Measurements from ENCODE around the gene ERCC1. TPM values are rescaled to one million over a fixed set of nuclear protein-coding genes. Genes with fewer than 3 reads are reported as not detected.

ERCC1 gene
- total RNA-seq, 1 donor from 2014 or later, result 71.6 TPM

- peak overlapping the region; percentile 54 for H3K4me3 ChIP-seq (ENCODE audit: low read depth, low read length)
- TF ChIP-seq CTCF (conservative IDR thresholded peaks at IDR 0.05; ENCODE audit: low read depth, low read length), result peak; percentile 48
- DNase-seq (ENCODE audit: low read depth), result no peak
These were observed 4.9 kb upstream of the ERCC1 start for GRCh38 chr19:45428384-45429231.

- TF ChIP-seq CTCF (conservative IDR thresholded peaks at IDR 0.05; ENCODE audit: low read depth, low read length), result no peak
- peak; percentile 66 for DNase-seq (ENCODE audit: low read depth)
- peak overlapping the region; percentile 87 for H3K4me3 ChIP-seq (ENCODE audit: low read depth, low read length)
These were observed 708 bp upstream of the ERCC1 start for GRCh38 chr19:45424191-45425058.

- TF ChIP-seq CTCF (conservative IDR thresholded peaks at IDR 0.05; ENCODE audit: low read depth, low read length), result no peak
- H3K4me3 ChIP-seq (ENCODE audit: low read depth, low read length), result peak overlapping the region; percentile 87
- no peak for DNase-seq (ENCODE audit: low read depth)
These were observed 606 bp downstream of the ERCC1 start for GRCh38 chr19:45423033-45423588.

- no peak overlapping the region for H3K4me3 ChIP-seq (ENCODE audit: low read depth, low read length)
- TF ChIP-seq CTCF (conservative IDR thresholded peaks at IDR 0.05; ENCODE audit: low read depth, low read length), result no peak
- DNase-seq (ENCODE audit: low read depth), result no peak
These were observed 1.7 kb downstream of the ERCC1 start for GRCh38 chr19:45421947-45422498.

- no peak overlapping the region for H3K4me3 ChIP-seq (ENCODE audit: low read depth, low read length)
- TF ChIP-seq CTCF (conservative IDR thresholded peaks at IDR 0.05; ENCODE audit: low read depth, low read length), result no peak
- DNase-seq (ENCODE audit: low read depth), result no peak
These were observed 2.8 kb downstream of the ERCC1 start for GRCh38 chr19:45420871-45421270.

GRCh38 chr19:45420356-45420755 is 3.4 kb downstream of the ERCC1 start:
- TF ChIP-seq CTCF (conservative IDR thresholded peaks at IDR 0.05; ENCODE audit: low read depth, low read length), result no peak
- H3K4me3 ChIP-seq (ENCODE audit: low read depth, low read length), result no peak overlapping the region

More at GRCh38 chr19:45420356-45420755, 3.4 kb downstream of the ERCC1 start:
- DNase-seq (ENCODE audit: low read depth), result no peak
